Vagina (tissue), 2 donors: ENCODE data around the gene NIT2. TPM values are rescaled to one million over a fixed set of nuclear protein-coding genes. Genes with fewer than 3 reads are reported as not detected.

Source experiments
- DNase-seq, 2 donors: peaks; one replicate each; pipeline ENCODE4 v3.0.0-alpha.2; 2017; ENCODE audit errors: extremely low spot score in 2 of 2
- H3K27ac ChIP-seq: fragments of 200-600 bp; sonication (generic); one replicate; pipeline ENCODE4 v1.5.1; 2019
- H3K27me3 ChIP-seq: fragments of 200-600 bp; sonication (generic); one replicate; pipeline ENCODE4 v1.5.1; 2019
- H3K36me3 ChIP-seq, 2 donors: fragments of 200-600 bp; sonication (generic); one replicate each; pipeline ENCODE4 v1.5.1; 2017 to 2019
- H3K4me1 ChIP-seq: fragments of 200-600 bp; sonication (generic); one replicate; pipeline ENCODE4 v1.5.1; 2019
- H3K4me3 ChIP-seq, 2 donors: fragments of 200-600 bp; sonication (generic); 1 replicate in 1 of 2; 2 replicates in 1 of 2; pipeline ENCODE4 v1.5.1; 2016 to 2019
- H3K9me3 ChIP-seq: fragments of 200-600 bp; sonication (generic); one replicate; pipeline ENCODE4 v1.5.1; 2019
- CTCF ChIP-seq, 3 experiments: fragments of 450-650 bp in 2 of 3; fragments of 200-600 bp in 1 of 3; sonication (generic) in 1 of 3; IDR thresholded peaks; one replicate each; pipeline ENCODE4 v1.5.1; 2017 to 2019; ENCODE audit warnings: antibody characterized with exemption in 3 of 3, mild to moderate bottlenecking in 2 of 3, moderate library complexity in 2 of 3
- POLR2A ChIP-seq, 2 donors: fragments of 450-650 bp; IDR thresholded peaks; one replicate each; pipeline ENCODE4 v1.6.1; 2017; ENCODE audit warnings: antibody characterized with exemption in 2 of 2, mild to moderate bottlenecking in 2 of 2, moderate library complexity in 2 of 2
- POLR2AphosphoS5 ChIP-seq, 2 donors: sonication (generic); formaldehyde crosslinking; IDR thresholded peaks; one replicate each; pipeline ENCODE4 v1.9.0; 2017; ENCODE audit warnings: antibody characterized with exemption in 2 of 2, mild to moderate bottlenecking in 2 of 2, low read depth in 1 of 2; ENCODE audit not compliant: insufficient read depth in 1 of 2
- intact Hi-C: fragments of 100-400 bp; cut with DNase I; formaldehyde crosslinking; loops from one replicate; pipeline ENCODE4 v1.15.1; 2023
- total RNA-seq: library from RNA; depleted of rRNA; stranded (reverse); fragments of >200 nt; gene quantifications from one replicate; pipeline ENCODE4 v1.2.3, GENCODE V29; 2016

Gene NIT2
- total RNA-seq, 1 donor from 2014 or later = 26.0 TPM

- Histone ChIP-seq H3K27me3 (no peaks in the 10 kb centered on the region), H3K9me3 (no peaks in the 10 kb centered on the region), H3K4me1 (peaks cover 11% of the 10 kb centered on the region), H3K4me3 (no peak overlapping the region), H3K36me3 (no peaks in the 10 kb centered on the region), H3K27ac (no peak overlapping the region)
- intact Hi-C loops = no loop called here
- TF ChIP-seq POLR2A (IDR thresholded peaks at IDR 0.05) (no peak), POLR2AphosphoS5 (IDR thresholded peaks at IDR 0.05; ENCODE audit: insufficient read depth in 1 of 2, low read depth in 1 of 2) (no peak), CTCF (IDR thresholded peaks at IDR 0.05) (no peak)
- no peak for DNase-seq
These were observed 73.5 kb downstream of the NIT2 start for GRCh38 chr3:100407977-100408532.

Other genes with a start within 250 kb of the NIT2 start
- gene FILIP1L, start 220.3 kb upstream of the NIT2 start, total RNA-seq = 41.5 TPM
- gene TBC1D23, start 73.8 kb upstream of the NIT2 start, total RNA-seq = 56.5 TPM
- 26.8 TPM for gene TOMM70, start 66.3 kb downstream of the NIT2 start, total RNA-seq
- 4.4 TPM for gene LNP1, start 66.8 kb downstream of the NIT2 start, total RNA-seq
- gene TMEM45A, start 157.9 kb downstream of the NIT2 start, total RNA-seq = 46.4 TPM